Islet of Langerhans (tissue), 1 donor: ENCODE data around the gene TMC4.

Experiments used
- FAIRE-seq: peaks from one replicate; lab custom pipeline; 2011; peaks lifted over from hg19 to GRCh38; lab: Jason Lieb, UNC

TMC4 gene

DNA sequence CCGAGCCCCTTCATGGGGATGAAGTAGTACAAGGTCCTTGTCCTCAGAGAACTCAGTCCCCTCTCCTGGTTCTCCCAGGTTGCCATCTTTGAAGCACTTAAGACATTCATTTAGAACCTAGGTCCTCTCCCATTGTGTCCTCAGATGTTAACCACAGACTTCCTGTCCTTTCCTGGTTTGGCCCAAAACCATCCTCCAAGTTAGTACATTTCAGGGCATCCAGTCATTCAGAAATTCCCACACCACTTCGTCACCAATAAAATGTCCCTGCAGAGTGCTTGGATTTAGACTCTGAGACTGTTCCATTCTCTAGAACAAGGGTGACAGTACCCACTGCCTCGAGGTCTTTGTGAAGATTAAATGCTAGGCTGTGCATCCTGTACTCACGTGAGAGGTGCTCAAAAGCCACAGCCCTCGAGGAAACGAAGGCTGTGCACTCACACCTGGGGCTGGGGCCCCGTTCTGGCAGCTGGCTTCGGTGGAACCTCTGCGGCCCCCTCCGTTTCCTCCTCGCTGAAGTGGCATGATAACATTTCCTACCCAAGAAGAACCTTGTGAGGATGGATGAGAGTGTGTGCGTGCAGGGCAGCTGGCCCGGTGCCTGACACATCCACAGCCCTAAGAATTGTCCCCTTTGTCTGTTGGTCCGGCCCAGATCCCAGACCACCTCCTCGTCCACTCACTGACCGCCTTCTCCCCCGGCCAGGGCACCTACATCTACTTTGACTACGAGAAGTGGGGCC is 18.2 kb downstream of the TMC4 start:
- no peak for FAIRE-seq

DNA sequence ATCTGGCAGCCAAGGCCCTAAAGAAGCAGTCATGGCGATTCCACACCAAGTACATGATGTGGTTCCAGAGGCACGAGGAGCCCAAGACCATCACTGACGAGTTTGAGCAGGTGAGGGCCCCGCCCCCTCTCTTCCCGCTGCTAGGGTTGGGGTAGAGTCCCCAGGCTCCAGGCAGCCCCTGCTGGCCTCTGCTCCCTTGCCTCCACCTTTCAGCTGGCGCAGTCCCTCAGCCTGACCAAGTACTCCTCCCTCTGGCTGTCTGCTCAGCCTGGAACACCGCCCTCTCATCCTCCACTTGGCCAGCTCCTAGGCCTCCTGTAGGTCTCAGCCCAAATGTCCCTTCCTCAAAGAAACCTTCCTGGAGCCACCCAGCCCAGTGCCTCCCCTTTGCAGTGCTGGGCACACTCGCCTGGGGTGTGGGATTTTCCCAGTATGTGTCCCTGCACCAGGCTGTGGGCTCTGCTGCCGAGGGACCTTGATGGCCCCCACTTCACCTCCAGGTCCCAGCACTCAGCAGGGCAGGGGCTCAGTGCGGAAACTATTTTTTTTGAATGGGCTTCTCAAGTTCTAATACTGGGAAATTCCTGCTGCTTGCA is 19.1 kb downstream of the TMC4 start:
- no peak for FAIRE-seq

DNA sequence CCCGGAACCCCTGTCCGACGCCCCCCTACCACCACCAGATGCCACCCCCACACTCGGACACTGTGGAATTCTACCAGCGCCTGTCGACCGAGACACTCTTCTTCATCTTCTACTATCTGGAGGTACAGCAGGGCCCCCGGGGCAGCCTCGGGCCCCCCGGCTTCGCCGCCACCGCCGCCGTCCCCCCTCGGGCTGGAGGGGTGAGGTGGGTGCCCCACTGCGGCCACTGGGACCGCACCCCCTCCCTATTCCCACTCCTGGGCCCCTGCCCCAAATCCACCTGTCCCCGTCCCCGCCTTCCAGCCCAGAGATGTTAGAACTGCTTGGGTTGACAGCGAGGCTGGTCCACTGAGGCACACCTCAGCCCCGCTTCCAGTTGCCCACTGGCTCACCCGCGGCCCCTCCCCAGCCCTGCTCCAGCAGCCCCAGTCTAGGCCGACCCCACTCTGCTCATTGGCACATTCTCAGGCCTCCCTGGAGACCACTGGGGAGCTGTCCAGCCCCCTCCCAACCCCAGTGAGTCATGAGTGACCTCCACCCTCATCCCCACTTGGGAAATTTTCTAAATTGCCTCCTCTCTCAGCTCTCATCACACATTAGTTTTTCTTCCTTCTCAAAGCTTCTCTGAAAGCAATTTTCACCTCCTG is 20.0 kb downstream of the TMC4 start:
- no peak for FAIRE-seq

DNA sequence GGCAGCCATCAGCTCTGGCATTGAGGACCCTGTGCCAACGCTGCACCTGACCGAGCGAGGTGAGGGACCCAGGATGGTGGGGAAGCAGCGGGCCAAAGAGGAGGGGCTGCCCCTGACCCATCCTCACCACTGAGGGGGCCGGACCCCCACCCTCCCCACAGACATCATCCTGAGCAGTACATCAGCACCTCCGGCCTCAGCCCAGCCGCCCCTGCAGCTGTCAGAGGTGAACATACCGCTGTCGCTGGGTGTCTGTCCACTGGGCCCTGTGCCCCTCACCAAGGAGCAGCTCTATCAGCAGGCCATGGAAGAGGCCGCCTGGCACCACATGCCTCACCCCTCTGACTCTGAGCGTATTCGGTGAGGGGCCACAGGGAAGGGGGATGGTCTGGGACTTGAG is 20.7 kb downstream of the TMC4 start:
- no peak for FAIRE-seq

DNA sequence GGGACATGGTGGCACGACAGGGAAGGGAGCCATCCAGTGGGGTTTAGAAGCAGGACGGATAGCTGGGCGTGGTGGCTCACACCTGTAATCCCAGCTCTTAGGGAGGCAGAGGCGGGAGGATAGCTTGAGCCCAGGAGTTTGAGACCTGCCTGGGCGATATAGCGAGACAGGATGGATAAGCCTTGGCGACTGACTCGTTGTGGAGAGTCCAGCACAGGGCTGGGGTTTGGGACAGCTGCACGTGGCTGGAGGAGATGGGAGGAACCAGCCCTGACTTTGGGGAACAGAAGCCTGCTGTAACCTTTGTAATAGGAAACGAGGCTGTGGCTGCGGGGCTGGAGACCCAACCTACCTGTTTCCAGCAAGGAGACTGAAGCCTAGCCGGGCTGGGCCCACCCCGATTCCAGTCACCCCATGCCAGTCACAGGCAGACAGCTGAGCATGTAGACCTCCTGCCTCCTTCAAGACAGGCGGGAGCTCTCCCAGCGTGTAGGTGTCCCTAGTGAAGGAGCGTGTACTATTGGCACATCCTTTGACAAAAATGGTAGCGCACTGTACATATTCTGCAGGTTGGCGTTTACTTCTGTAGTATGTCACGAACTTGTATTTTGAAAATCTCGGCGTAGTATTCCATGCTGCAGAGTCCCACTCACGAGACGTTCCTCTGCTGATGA is 21.5 kb downstream of the TMC4 start:
- no peak for FAIRE-seq

DNA sequence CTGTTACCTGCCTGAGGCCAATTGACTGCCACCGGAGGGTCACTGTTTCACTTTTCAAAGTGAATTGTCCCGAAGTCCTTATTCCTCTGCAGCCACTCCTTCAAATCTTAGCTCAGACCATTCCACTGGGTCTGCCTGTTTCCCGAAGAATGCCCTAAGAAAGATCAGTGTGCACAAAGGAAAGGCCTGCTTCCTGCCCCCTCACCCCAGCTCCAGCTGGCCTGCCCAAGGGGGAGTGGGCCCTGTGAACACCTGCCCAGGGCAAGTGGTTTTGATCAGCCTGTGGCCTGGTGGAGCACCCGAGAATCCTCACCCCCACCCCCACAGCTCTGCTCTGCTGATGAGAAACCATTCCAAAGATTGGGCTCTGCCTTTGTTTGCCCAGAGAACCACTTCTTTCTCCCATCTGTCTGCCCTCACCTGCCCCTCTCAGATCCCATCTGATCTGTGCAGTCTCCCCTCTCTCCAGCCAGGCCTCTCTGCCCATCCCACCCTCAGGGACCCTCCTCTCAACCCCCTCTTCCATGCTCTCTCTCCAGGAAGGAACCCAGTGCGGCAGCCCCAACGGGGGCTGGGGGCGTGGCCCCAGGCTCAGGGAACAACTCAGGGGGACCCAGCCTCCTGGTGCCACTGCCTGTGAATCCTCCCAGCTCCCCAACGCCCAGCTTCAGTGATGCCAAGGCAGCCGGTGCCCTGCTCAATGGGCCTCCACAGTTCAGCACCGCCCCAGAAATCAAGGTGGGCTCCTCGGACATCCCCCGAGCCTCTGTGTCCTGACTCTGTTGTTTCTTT is 23.7 kb downstream of the TMC4 start:
- no peak for FAIRE-seq

DNA sequence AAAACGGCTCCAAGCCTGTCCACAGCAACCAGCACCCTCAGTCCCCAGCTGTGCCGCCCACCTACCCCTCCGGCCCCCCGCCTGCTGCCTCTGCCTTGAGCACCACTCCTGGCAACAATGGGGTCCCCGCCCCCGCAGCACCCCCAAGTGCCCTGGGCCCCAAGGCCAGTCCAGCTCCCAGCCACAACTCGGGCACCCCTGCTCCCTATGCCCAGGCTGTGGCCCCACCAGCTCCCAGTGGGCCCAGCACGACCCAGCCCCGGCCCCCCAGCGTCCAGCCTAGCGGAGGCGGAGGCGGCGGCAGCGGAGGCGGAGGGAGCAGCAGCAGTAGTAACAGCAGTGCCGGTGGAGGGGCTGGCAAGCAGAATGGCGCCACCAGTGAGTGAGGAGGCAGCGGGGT is 24.8 kb downstream of the TMC4 start:
- no peak for FAIRE-seq

DNA sequence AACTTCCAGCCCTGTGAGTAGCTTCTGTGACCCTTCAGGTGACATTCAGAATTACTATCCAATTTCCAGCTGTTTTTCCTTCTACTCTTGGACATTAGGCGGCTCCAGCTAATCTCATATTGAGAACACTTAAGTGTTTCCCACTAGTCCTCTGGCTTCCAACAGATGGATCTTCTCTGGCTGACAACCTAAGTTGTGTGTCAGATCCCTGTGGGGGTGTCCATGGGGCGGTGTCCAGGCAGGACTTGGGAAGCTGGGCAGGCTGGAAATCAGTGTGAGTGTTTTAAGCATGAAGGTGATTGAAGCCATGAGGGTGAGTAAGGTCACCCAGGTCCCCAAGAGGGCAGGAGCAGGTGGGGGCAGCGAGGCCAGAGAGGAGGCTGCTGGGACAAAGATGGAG is 25.3 kb downstream of the TMC4 start:
- FAIRE-seq = no peak

DNA sequence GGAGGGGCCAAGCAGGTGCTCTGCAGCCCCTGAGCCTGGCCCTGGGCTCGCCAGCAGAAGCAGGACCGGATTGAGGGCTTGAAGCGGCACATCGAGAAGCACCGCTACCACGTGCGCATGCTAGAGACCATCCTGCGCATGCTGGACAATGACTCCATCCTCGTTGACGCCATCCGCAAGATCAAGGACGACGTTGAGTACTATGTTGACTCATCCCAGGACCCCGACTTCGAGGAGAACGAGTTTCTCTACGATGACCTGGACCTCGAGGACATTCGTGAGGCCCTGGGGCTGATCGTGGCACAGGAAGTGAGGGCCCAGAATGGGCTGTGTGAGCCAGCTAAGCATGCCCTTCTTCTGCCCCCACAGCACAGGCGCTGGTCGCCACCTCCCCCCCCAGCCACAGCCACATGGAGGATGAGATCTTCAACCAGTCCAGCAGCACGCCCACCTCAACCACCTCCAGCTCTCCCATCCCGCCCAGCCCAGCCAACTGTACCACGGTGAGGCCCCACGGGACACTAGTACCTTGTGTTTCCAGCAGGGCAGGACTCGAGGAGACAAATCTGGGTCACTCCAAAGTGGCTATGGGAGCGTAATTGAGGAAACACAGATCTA is 27.3 kb downstream of the TMC4 start:
- no peak for FAIRE-seq

DNA sequence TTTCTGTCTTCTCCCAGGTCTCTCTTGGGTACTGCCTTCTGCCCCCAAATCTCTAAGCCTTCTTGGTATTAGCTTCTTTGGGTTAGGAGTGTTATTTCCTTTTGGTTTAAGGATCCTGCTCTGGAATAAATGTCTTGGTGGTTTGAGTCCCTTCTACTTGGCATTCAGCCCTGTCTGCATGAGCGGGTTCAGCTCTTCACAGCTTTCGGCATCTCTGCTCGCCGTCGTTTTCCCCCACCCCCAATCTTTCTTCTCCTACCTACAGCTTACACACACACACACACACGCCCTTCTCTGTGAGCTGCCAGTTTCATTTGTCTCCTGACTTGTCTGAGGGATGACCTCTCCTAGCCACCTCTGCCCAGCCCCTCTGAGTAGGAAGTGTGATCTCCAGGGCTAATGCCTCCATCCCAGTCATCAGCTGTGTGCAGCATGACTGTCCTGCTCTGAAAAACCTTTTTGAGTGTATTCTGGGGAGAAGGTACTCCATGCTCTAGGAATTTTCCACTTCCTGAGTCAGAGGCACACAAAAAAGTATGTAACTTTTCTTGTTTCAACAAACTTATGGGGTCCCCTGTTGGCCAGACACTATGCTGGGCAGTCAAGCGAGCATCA is 30.7 kb downstream of the TMC4 start:
- no peak for FAIRE-seq

DNA sequence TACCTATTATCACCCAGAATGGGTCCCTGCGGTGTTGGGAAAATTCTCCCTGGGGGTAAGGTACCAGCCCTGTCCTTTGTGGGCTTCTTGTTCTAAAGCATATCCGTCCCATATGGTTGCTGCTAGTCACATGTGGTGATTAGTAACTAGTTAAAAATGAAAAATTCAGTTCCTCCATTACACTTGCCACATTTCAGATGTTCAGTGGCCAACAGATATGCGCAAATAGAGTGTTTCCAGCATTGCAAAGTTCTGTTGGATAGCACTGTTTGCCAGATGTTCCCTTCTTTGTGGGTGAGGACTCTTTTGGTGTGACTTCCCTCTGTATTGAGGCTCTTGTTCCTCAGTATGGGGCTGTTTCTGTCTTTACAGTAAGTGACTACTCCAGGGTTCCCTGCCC is 31.6 kb downstream of the TMC4 start:
- no peak for FAIRE-seq

DNA sequence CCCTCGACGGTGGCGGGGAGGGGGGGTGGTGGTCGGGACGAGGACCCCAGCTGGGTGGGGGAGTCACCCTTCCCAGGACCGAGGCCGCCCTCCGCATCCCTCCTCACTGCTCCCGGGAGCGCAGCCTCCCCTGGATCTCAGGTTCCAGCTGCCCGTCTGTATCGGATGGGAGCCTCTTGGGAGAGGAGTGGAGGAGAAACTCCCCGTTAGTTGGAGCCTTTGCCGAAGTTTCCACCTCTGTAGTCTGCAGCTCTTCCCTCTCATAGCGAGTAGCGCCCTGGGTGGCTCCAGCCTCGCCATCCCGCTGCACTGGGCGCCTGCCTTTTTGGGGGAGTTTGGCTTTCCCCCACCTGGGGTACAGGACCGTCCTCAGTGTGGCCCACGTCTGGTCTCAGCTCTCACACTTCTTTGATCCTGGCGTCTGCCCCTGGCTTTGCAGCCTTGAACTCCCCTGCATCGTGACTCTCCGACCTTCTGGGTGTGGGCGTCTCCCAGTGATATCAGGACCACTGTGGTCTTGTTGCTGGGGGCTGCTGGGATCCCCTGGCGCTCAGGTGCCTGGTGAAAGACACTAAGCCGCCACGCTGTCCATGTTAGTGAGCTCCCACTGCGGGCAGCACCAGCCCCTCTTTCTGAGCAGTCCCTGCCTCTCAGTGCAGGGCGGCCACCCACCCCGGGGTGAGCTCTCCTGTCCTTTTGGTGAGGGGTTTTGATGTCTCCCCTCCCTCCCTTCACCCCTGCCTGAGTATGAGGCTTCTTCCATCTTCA is 34.3 kb downstream of the TMC4 start:
- no peak for FAIRE-seq

DNA sequence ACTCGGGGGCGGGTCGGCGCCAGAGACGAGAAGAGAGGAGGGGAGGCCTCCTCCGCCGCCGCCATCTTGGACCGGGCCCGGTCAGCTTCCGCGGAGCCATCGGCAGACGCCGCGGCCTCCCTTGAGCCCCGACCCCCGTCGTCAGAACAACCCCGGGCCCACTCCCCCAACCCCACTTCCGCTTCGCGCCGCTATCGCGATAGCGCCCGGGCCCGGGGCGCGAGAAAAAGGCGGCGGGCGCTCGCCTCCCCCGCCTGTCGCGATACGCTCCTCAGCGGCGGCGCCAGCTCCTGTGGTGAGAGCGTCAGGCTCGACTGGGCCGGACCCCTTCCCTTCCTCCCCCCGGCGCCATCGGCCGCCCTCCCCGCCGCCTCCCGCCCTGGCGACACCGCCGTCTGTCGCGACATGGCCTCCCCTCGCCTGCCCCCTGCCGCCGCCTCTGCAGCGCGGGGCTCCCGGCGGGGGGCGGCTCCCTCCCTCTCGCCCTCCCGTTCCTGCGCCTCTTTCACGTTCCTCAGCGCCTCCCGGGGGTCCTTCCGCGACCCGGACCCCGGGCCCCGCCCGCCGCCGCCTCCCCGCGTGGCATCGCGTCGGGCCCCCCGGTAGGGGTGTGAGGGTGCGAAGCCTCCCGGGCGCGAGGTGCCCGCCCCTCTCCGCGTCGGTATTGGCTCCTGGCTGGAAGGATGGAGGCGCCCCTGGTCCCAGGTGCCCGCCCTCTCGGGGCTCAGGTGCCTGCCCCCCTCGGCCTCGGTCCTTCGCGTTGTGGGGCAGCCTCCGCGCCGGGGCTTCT is 35.1 kb downstream of the TMC4 start, which contains the start of gene CNOT3:
CNOT3 (plus strand) TSS at position 64 of the 790 bp plus-strand sequence. CDS start 5,217 bp downstream, outside the sequence.
- no peak for FAIRE-seq

DNA sequence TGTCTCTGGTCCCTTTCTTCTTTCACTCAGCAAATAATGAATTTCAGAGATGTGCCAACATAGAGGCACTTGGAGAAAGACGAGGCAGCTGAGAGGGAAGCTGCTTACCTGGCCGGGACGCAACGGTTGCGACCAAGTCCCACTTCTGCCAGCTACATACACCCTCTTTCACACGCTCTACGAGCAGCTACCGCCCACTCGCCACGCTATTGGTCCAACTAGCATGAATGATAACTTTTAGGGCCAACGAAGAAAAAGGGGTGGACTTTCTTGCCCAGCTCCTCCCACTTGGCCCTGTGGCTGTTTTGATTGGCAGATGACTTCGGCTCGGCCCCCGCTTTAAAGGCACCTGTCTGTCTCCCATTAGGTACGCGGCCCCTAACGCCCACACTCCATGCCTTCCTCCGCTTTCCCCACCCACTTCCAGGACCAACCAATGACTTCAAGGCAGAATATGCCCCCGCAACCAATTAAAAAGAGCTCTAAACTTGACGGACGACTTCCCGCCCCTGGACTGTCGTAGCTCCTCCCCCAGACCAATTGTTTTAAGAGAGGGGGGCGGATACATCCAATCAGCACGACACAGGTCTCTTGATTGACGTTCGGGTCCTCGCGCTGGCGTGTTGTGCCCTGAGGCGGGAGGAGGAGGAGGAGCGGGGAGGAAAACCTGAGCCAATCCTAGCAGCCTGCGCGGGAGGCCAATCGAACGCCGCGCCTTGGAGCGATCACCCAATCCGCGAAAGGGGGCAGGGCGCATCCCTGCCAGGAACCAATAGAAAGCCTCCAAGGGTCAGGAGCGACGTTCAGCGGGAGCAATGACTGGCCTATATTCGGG is 35.9 kb downstream of the TMC4 start:
- peak; percentile 99 for FAIRE-seq

DNA sequence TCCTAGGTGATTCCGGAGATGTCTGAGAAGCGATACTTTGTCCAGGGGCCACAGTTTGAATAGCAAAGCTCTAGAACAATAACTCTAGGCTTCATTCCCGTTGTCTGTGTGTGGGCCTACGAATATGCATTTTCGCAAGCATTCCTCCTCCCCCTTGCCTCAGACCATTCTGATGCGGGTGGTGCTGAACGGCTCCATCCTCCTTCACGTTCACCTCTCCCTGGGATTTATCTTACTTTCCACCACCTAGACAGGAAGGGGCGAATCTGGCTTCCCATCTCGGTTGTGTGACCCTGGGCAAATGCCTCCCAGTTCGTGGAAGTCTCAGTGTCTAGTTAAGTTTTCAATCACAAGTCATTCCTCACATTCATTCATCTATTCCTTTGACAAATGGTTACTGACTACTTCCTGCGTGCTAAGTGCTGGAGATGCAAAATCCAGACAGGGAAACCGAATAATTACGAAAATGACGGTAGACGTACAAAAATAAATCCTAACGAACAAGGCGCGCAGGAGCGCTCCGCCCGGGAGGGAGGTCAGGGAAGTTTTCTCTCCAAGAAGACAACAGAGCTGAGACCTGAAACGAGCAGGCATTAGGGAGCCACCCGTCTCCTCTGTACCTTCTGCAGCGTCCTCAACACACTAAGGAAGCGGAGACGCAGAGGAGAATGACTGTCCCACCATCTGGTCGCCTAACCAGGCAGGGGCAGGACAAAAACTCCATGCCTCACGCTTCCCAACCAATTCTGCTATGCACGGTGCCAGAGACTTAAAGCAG is 36.7 kb downstream of the TMC4 start:
- FAIRE-seq = no peak

DNA sequence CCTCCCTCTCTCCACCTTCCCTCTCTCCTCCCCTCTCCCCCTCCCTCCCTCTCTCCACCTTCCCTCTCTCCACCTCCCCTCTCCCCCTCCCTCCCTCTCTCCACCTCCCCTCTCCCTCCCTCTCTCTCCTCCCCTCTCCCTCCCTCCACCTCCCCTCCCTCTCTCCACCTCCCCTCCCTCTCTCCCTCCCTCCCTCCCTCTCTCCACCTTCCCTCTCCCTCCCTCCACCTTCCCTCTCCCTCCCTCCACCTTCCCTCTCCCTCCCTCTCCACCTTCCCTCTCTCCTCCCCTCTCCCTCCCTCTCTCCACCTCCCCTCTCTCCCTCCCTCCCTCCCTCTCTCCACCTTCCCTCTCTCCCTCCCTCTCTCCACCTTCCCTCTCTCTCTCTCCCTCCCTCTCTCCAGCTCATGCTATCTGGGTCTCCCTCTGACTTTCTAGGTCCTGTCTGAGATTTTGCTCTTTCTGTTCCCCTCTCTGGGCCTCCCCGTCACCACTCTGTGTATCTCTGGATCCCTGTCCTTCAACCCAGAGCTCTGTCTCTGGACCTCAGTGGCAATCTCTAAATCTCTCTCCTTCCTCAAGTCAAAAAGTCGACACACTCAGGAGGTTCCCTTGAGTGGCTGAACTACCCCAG is 38.9 kb downstream of the TMC4 start:
- FAIRE-seq = no peak

DNA sequence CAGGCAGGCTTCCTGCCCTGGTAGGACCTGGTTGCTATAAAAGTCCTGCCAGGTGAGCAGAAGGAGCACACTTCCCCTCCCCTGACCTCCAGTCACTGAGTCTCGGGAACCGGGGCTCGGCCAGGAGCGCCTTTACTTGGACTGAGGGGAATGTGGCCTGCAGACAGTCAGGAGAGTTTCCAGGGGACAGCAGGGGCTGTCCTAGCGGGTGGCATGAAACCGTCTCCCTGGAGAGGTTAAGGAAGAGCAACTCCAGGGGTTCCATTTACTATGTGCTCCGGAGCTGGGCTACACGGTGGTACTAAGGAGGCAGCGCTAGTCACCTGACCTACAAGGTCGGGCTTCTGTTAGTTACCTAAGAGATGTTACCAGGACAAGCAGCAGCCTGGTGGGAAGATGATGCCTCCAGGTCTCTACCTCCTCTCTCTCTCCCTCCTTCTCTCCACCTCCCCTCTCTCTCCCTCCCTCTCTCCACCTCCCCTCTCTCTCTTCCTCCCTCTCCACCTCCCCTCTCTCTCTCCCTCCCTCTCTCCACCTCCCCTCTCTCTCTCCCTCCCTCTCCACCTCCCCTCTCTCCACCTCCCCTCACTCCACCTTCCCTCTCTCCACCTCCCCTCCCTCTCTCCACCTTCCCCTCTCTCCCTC is 39.5 kb downstream of the TMC4 start:
- FAIRE-seq = no peak
